Spleen (tissue), 7 donors: Measurements from ENCODE around the gene TRIM23.

Source experiments
- CTCF ChIP-seq, 11 experiments: fragments of 200-600 bp in 7 of 11; fragments of 450-650 bp in 4 of 11; sonication (generic) in 4 of 11; IDR thresholded peaks in 8 of 11; conservative IDR thresholded peaks in 3 of 11; 1 replicate in 7 of 11; 2 replicates in 4 of 11; pipeline versions ENCODE4 v1.4.0 to v1.8.0; 2016 to 2021; ENCODE audit warnings: antibody characterized with exemption in 11 of 11, inconsistent platforms in 4 of 11, mild to moderate bottlenecking in 1 of 11
- POLR2A ChIP-seq, 3 donors: fragments of 450-650 bp; IDR thresholded peaks; one replicate each; pipeline ENCODE4 v1.5.1; 2017; ENCODE audit warnings: antibody characterized with exemption in 3 of 3, mild to moderate bottlenecking in 1 of 3
- POLR2AphosphoS5 ChIP-seq, 3 donors: sonication (generic); formaldehyde crosslinking; IDR thresholded peaks; one replicate each; pipeline ENCODE4 v1.5.1; 2017; ENCODE audit warnings: antibody characterized with exemption in 3 of 3
- donor health status: DM: no; HTN: no; CAD: no; lungs with moderate emphysema.
- donor health status: DM: no; HTN: no; CAD: no.
- donor health status: DM: no; HTN: no; CAD: no.

DNA sequence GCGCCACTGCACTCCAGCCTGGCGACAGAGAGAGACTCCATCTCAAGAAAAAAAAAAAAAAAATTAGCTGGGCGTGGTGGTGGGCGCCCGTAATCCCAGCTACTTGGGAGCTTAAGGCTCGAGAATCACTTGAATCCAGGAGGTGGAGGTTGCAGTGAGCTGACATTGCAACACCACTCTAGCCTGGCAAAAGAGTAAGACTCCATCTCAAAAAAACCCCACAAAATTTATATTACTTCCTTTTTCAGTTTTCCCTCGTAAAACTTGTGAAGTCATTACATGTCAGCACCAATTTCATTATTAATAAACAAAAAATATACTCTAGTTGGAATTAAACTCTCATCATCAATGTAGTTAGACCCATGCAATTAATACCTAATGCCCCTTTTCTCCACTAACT, 44.6 kb upstream of the TRIM23 start:
- no peak for TF ChIP-seq POLR2AphosphoS5 (IDR thresholded peaks at IDR 0.05)
- no peak for TF ChIP-seq CTCF (IDR thresholded peaks at IDR 0.05 in 8 of 11, conservative IDR thresholded peaks at IDR 0.05 in 3 of 11)
- no peak for TF ChIP-seq POLR2A (IDR thresholded peaks at IDR 0.05)
